Nephron (organoid): Measurements from ENCODE around the gene FBXL2.

Experiments used
- H3K27ac Mint-ChIP-seq, 3 experiments: 2 replicates each; pipeline ENCODE4 v1.8.0; 2020; ENCODE audit warnings: mixed read lengths in 3 of 3, mild to moderate bottlenecking in 2 of 3, moderate library complexity in 1 of 3
- H3K27me3 Mint-ChIP-seq: 2 replicates; pipeline ENCODE4 v1.8.0; 2021; ENCODE audit warnings: low read depth, mild to moderate bottlenecking, moderate library complexity, mixed read lengths
- H3K36me3 Mint-ChIP-seq: 2 replicates; pipeline ENCODE4 v1.8.0; 2020; ENCODE audit warnings: low read depth, mixed read lengths
- H3K4me1 Mint-ChIP-seq: 2 replicates; pipeline ENCODE4 v1.8.0; 2020; ENCODE audit warnings: mixed read lengths
- H3K4me3 Mint-ChIP-seq, 3 experiments: 2 replicates each; pipeline ENCODE4 v1.8.0; 2020; ENCODE audit warnings: mild to moderate bottlenecking in 3 of 3, mixed read lengths in 3 of 3, moderate library complexity in 2 of 3
- H3K9me3 Mint-ChIP-seq: 2 replicates; pipeline ENCODE4 v1.8.0; 2020; ENCODE audit warnings: mixed read lengths
- TF ChIP-seq, protein P1 (sequence below), 3 experiments: fragments of 200-600 bp; sonication (generic); IDR thresholded peaks; one replicate each; pipeline ENCODE4 v1.5.0; 2021; ENCODE audit warnings: antibody characterized with exemption in 3 of 3; ENCODE audit not compliant: unreplicated experiment in 3 of 3

The FBXL2 gene

DNA sequence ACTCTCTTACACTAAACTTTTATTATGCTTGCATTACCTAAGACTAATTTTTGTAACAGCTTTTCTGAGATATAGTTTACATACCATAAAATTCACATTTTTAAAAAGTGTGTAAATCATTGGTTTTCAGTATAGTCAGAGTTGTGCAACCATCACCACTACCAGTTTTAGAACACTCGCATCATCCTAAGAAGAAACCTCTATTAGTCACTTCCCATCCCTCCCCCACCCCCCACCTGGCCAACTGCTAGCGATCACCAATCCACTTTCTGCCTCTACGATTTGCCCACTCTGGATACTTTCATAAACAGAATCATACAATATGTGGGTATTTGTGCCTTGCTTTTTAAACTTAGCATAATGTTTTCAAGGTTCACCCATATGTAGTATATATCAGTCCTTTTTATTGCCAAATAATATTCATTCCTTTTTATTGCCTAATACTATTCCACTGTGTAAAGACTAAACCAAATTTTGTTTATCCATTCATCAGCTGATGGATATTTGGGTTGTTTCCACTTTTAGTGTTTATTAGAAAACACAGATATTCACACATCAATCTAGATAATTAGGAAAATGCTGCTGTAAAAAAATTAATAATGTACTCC is 139.9 kb downstream of the FBXL2 start:
- TF ChIP-seq, protein P1, sequence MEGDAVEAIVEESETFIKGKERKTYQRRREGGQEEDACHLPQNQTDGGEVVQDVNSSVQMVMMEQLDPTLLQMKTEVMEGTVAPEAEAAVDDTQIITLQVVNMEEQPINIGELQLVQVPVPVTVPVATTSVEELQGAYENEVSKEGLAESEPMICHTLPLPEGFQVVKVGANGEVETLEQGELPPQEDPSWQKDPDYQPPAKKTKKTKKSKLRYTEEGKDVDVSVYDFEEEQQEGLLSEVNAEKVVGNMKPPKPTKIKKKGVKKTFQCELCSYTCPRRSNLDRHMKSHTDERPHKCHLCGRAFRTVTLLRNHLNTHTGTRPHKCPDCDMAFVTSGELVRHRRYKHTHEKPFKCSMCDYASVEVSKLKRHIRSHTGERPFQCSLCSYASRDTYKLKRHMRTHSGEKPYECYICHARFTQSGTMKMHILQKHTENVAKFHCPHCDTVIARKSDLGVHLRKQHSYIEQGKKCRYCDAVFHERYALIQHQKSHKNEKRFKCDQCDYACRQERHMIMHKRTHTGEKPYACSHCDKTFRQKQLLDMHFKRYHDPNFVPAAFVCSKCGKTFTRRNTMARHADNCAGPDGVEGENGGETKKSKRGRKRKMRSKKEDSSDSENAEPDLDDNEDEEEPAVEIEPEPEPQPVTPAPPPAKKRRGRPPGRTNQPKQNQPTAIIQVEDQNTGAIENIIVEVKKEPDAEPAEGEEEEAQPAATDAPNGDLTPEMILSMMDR (IDR thresholded peaks at IDR 0.05; ENCODE audit: unreplicated experiment in 3 of 3), result no peak
- Mint-ChIP-seq H3K27ac (no peak overlapping the region), H3K9me3 (no peaks in the 10 kb centered on the region), H3K4me1 (no peaks in the 10 kb centered on the region), H3K36me3 (peaks cover 78% of the 10 kb centered on the region), H3K27me3 (no peaks in the 10 kb centered on the region), H3K4me3 (no peak overlapping the region)

DNA sequence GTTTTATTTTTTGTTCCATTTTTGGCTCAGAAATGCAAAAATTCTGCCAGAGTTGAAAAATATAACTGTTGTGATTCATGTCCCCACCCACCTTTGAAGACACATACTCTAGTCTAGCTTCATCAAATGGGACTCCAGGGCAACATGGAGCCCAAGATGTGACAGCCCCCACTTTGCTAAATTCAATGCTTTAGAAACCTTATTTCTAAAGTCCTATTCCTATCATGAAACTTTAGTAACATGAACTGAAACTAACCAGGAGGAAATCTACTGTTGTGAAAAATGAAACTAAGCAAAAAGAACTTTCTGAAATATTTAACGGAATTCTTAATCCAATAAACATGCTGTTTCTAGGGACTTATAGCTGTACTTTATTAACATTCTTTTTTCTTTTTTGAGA is 142.7 kb downstream of the FBXL2 start:
- H3K36me3 Mint-ChIP-seq, result peaks cover 80% of the 10 kb centered on the region
- H3K4me1 Mint-ChIP-seq, result peaks cover 1% of the 10 kb centered on the region
- H3K9me3 Mint-ChIP-seq, result no peaks in the 10 kb centered on the region
- no peak overlapping the region for H3K4me3 Mint-ChIP-seq
- TF ChIP-seq, protein P1 (IDR thresholded peaks at IDR 0.05; ENCODE audit: unreplicated experiment in 3 of 3), result no peak
- H3K27ac Mint-ChIP-seq, result no peak overlapping the region
- H3K27me3 Mint-ChIP-seq, result no peaks in the 10 kb centered on the region

DNA sequence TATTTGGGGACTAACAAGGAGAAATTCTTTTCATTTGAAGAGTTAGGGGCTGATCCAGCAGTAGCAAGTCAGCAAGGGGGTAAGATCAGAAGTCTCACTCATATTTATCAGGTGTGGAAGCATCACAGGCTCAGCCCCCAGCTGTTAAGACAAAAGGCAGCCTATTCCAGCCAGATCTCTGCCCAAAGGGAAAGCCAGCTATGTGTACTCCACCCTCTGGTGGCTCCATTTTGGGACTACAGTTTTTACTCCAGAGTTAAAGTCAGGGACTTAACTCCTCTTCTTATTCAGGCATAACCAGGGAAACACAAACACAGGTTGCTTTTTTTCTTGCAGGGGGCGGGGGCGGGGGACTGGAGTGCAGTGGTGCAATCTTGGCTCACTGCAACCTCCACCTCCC is 143.7 kb downstream of the FBXL2 start:
- no peaks in the 10 kb centered on the region for H3K27me3 Mint-ChIP-seq
- peaks cover 6% of the 10 kb centered on the region for H3K4me1 Mint-ChIP-seq
- H3K27ac Mint-ChIP-seq, result no peak overlapping the region
- H3K4me3 Mint-ChIP-seq, result no peak overlapping the region
- H3K9me3 Mint-ChIP-seq, result no peaks in the 10 kb centered on the region
- H3K36me3 Mint-ChIP-seq, result peaks cover 76% of the 10 kb centered on the region
- TF ChIP-seq, protein P1 (IDR thresholded peaks at IDR 0.05; ENCODE audit: unreplicated experiment in 3 of 3), result no peak

DNA sequence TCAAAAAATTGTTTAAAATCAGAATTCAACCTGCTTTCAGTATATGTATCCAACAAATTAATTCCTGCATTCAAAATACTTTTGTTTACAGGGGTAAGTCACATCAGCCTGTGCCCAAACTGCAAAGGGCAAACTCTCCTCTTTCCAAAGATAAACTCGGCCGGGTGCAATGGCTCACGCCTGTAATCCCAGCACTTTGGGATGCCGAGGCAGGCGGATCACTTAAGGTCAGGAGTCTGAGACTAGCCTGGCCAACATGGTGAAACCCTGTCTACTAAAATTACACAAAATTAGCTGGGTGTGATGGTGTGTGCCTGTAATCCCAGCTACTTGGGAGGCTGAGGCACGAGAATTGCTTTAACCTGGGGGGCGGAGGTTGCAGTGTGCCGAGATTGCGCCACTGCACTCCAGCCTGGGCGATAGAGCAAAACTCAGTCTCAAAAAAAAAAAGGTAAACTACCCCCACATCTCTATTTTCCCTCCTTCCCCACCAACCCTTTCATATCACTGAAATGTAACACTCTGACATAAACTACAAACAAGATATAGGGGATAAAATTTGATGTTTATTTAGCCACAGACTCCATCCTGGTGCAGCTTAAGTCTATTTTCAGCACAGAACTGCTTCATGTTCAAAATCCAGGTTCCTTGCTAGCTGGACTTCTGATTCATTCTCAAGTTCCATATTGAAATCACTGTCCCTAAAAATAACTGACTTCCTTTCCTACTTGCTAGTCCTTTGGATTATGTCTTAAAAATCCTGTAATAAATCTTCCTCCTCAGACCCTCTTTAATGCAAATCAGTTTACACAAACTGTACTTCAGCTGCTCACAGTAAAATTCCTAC is 147.6 kb downstream of the FBXL2 start:
- H3K4me1 Mint-ChIP-seq, result peaks cover 33% of the 10 kb centered on the region
- TF ChIP-seq, protein P1 (IDR thresholded peaks at IDR 0.05; ENCODE audit: unreplicated experiment in 3 of 3), result no peak
- peaks cover 46% of the 10 kb centered on the region for H3K36me3 Mint-ChIP-seq
- H3K4me3 Mint-ChIP-seq, result no peak overlapping the region
- peak overlapping the region in 1 of 3 experiments; percentile 53 for H3K27ac Mint-ChIP-seq
- no peaks in the 10 kb centered on the region for H3K27me3 Mint-ChIP-seq
- no peaks in the 10 kb centered on the region for H3K9me3 Mint-ChIP-seq

DNA sequence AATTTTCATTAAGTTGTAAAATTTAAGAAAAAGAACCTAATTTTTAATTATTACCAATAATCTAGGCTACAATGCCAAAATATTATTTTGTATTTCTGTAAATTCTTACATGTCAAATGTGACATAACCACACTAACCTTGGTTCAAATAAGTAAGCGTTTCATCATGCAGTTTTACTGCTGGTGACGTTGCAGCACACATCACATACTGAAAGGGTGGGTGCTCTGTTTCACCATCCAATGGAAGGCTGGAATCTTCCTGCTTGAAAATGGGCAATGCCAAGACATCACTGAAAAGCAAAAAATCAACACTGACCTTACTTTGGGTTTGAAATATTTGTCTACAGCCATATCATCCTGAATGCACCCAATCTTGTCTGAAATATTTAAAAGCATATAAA is 148.2 kb downstream of the FBXL2 start:
- TF ChIP-seq, protein P1 (IDR thresholded peaks at IDR 0.05; ENCODE audit: unreplicated experiment in 3 of 3), result no peak
- Mint-ChIP-seq H3K4me1 (peaks cover 40% of the 10 kb centered on the region), H3K9me3 (no peaks in the 10 kb centered on the region), H3K36me3 (peaks cover 42% of the 10 kb centered on the region), H3K27me3 (no peaks in the 10 kb centered on the region), H3K27ac (peak overlapping the region in 1 of 3 experiments; percentile 53), H3K4me3 (no peak overlapping the region)
